Mucosa of descending colon (tissue), 3 donors: Measurements from ENCODE around the gene GRK5. TPM values are rescaled to one million over a fixed set of nuclear protein-coding genes. Genes with fewer than 3 reads are reported as not detected.
A peak's percentile ranks its signal among the peaks of the same experiment; 100 is the strongest.

ENCODE experiments used
- ATAC-seq: fragments of 200-7000 bp; cut with Tn5 transposase; one replicate; pipeline ENCODE4 v1.9.1; 2020; ENCODE audit warnings: mild to moderate bottlenecking, moderate library complexity
- DNase-seq, 3 donors: peaks; one replicate each; pipeline ENCODE4 v3.0.0-alpha.2; 2020
- H3K36me3 ChIP-seq: fragments of 200-600 bp; one replicate; pipeline ENCODE4 v1.8.0; 2021; ENCODE audit warnings: low read depth, mild to moderate bottlenecking
- H3K4me1 ChIP-seq: fragments of 200-600 bp; one replicate; pipeline ENCODE4 v1.8.0; 2021; ENCODE audit warnings: low read depth, mild to moderate bottlenecking
- H3K4me3 ChIP-seq: fragments of 200-600 bp; one replicate; pipeline ENCODE4 v1.8.0; 2021; ENCODE audit warnings: mild to moderate bottlenecking
- H3K9me3 ChIP-seq: fragments of 200-600 bp; one replicate; pipeline ENCODE4 v1.8.0; 2021; ENCODE audit warnings: mild to moderate bottlenecking
- CTCF ChIP-seq: fragments of 200-600 bp; IDR thresholded peaks from one replicate; pipeline ENCODE4 v1.8.0; 2022; ENCODE audit warnings: antibody characterized with exemption, mild to moderate bottlenecking
- intact Hi-C, 2 donors: fragments of 100-400 bp; cut with DNase I in 1 of 2; cut with micrococcal nuclease in 1 of 2; formaldehyde crosslinking; loops; one replicate each; pipeline versions ENCODE4 v1.11.0 to v1.11.1; 2022; cut with DNase I, micrococcal nuclease
- total RNA-seq, 3 donors: library from RNA; stranded (reverse); fragmentation: NEBNext Ultra II Directional in 2 of 3; extraction: Animal tissue kit (Norgen Biotek cat#: 25700) in 2 of 3; gene quantifications; one replicate each; pipeline versions ENCODE4 v1.2.1 to v1.2.4, GENCODE V29; 2021 to 2023
- donor health status: DM: no; HTN: no; CAD: no; lungs with moderate emphysema.
- donor health status: DM: no; HTN: no; CAD: no.
- donor health status: DM: no; HTN: yes; CAD: no.

The GRK5 gene
- total RNA-seq, 3 donors from 2014 or later = 6.6 to 27.1 (median 8.3) TPM

- Histone ChIP-seq H3K9me3 (no peaks in the 10 kb centered on the region), H3K36me3 (no peaks in the 10 kb centered on the region), H3K4me1 (no peaks in the 10 kb centered on the region), H3K4me3 (no peak overlapping the region)
- TF ChIP-seq CTCF = no peak
- DNase-seq (peak in 1 of 3 donors; percentile 3), ATAC-seq (no peak)
- intact Hi-C loops = no loop called here
These were observed 171.3 kb downstream of the GRK5 start for GRCh38 chr10:119378737-119379067.

- intact Hi-C loops = no loop called here
- ATAC-seq (no peak), DNase-seq (peak in 2 of 3 donors; percentile 1 to 10)
- no peaks in the 10 kb centered on the region for H3K4me1 ChIP-seq
- H3K9me3 ChIP-seq = no peaks in the 10 kb centered on the region
- H3K4me3 ChIP-seq = no peak overlapping the region
- TF ChIP-seq CTCF = no peak
- no peaks in the 10 kb centered on the region for H3K36me3 ChIP-seq
These were observed 172.2 kb downstream of the GRK5 start for GRCh38 chr10:119379466-119380071.

- Histone ChIP-seq H3K4me3 (no peak overlapping the region), H3K9me3 (no peaks in the 10 kb centered on the region), H3K4me1 (no peaks in the 10 kb centered on the region), H3K36me3 (no peaks in the 10 kb centered on the region)
- no peak for TF ChIP-seq CTCF
- ATAC-seq (no peak), DNase-seq (peak in 1 of 3 donors; percentile 0)
- intact Hi-C loops = no loop called here
These were observed 175.9 kb downstream of the GRK5 start for GRCh38 chr10:119383174-119383856.

- no peak for ATAC-seq
- Histone ChIP-seq H3K4me1 (no peaks in the 10 kb centered on the region), H3K4me3 (no peak overlapping the region), H3K36me3 (no peaks in the 10 kb centered on the region), H3K9me3 (no peaks in the 10 kb centered on the region)
- intact Hi-C loops = no loop called here
- TF ChIP-seq CTCF = no peak
- DNase-seq = peak in 1 of 3 donors; percentile 4
These were observed 176.8 kb downstream of the GRK5 start for GRCh38 chr10:119384127-119384526.

GRCh38 chr10:119386666-119387065, 179.3 kb downstream of the GRK5 start:
- ATAC-seq = no peak
- intact Hi-C loops = no loop called here
- peak in 1 of 3 donors; percentile 3 for DNase-seq
- Histone ChIP-seq H3K4me3 (no peak overlapping the region), H3K9me3 (no peaks in the 10 kb centered on the region), H3K36me3 (no peaks in the 10 kb centered on the region), H3K4me1 (no peaks in the 10 kb centered on the region)
- TF ChIP-seq CTCF = no peak
